ENCODE measurements around the gene MRPL36.
"Not testable (repeated sequence)": the region's sequence is repeated elsewhere in the genome, so short reads cannot be mapped to it uniquely, and the experiment has no call there.

The MRPL36 gene

GRCh38 chr5:1814183-1815020, 14.8 kb upstream of the MRPL36 start:
- no peak for DNase-seq

GRCh38 chr5:1810581-1811101, 11.0 kb upstream of the MRPL36 start:
- no peak for DNase-seq

- no peak for DNase-seq
Measured at GRCh38 chr5:1809416-1810035, 9.9 kb upstream of the MRPL36 start.

- DNase-seq = no peak
Measured at GRCh38 chr5:1808439-1808838, 8.8 kb upstream of the MRPL36 start.

DNA sequence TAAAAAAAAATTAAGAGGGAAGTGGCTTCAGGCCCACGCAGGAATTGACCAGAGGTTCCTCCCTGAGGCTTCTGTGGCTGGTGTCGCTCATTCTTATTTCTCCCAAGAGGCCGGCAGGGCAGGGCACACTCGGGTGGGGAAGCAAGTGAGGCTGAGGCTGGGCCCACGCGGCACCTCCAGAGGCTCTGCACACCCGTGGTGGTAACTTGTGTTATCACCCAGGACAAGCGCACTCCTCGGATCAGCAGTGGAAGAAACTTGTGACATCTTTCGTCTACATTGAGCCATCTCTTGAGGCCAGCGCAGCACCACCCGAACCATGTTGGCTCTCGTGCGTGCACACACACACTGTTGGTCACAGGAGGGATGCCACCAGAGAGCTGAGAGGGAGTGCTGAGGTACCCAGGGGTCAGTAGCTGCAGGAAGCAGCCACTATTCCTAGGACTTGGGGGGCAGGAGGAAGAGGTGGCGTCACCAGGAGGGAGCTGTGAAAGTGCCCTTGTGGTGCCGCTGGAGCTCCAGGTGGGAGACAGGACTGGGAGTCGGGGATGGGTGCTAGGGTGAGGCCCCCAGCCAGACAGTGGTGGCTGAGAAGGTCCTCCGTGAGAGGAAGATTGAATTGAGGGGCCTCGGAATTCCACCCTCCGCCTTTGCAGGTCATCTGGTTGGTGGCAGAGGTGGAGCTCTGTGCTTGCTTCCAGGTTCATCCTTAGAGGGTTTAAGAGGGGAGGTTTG, 8.0 kb upstream of the MRPL36 start:
- no peak for DNase-seq

GRCh38 chr5:1806974-1807373, 7.3 kb upstream of the MRPL36 start:
- DNase-seq = no peak

- DNase-seq = no peak
Measured at GRCh38 chr5:1806199-1806598, 6.6 kb upstream of the MRPL36 start.

- DNase-seq = no peak
Measured at GRCh38 chr5:1805736-1806135, 6.1 kb upstream of the MRPL36 start.

- no peak for DNase-seq
Measured at GRCh38 chr5:1805326-1805725, 5.7 kb upstream of the MRPL36 start.

DNA sequence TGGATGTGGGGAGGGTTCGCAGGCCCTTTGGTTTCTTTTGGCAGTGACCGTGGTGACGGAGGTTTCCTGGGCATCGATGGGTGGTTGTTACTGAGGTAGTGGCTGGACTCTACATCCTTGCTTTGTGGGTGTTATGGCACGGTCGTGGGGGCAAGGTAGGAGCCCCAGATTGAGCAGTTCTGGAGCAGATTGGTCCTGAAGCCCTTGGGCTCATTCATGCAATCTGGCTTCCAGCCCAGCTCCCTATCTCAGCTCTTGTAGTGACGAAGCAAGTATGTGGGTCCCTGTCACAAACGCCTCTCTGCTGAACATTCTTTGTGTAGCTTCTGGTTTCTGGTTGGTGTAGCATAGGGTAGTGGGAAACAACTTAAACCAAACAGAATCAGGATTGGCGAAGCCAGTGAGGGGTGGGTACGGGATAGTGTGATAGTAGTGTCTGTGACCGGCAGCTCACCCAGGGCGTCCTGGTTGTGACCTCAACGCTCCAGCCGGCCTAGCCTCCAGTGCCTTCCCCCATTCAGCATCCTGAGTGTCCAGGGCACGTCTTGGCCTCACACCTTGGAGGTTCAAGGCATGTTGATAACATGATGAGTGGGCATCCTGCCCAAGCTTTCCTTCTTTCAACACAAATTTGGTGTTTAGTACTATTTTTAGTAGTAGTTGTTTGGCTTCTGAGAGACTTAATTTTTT, 4.5 kb upstream of the MRPL36 start:
- DNase-seq = no peak

DNA sequence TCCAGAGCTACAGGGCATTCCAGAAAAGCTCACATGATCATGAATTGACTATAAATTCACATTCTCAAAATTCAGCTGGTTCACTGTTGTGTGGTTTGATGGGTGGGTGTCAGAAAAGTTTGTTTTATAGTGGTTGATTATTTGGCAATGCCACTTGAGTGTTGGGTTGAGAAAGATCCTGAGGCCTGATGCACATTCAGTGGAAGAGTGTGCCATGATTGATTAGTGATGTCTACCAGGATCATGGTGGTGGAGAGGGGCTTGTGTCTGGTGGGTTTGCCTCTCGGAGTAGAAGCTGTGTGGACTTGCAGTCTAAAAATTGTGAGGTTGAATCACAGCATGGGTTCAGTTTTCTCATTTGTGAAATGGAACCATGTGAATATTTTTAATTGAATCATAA, 3.6 kb upstream of the MRPL36 start:
- DNase-seq = no peak

DNA sequence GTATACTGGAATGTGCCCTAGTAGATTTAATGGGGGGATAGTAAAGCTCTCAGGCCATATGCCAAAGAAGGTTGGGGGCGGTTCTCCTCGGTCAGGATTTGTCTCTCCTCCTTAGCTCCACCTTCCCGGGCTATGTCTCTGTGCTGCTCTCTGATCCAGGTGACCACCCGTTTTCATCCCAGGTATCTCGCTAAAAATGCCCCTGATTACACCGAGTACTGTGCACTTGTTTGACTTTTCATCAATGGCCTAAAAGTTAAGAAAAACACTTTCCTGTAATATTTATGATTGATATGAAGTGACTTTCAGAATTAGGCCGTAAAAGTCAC, 2.3 kb upstream of the MRPL36 start:
- no peak for DNase-seq

GRCh38 chr5:1801222-1801966, 1.8 kb upstream of the MRPL36 start, which contains the start of gene NDUFS6:
Gene NDUFS6 (plus strand): TSS chr5:1801407. CDS start chr5:1801418, 11 bp downstream.
- DNase-seq = peak; percentile 72 to 82

- DNase-seq = peak in 1 of 2 donors; percentile 63
Measured at GRCh38 chr5:1800472-1801221, 1.0 kb upstream of the MRPL36 start.

- DNase-seq = peak in 1 of 2 donors; percentile 28
Measured at GRCh38 chr5:1799110-1799601, 481 bp downstream of the MRPL36 start.

DNA sequence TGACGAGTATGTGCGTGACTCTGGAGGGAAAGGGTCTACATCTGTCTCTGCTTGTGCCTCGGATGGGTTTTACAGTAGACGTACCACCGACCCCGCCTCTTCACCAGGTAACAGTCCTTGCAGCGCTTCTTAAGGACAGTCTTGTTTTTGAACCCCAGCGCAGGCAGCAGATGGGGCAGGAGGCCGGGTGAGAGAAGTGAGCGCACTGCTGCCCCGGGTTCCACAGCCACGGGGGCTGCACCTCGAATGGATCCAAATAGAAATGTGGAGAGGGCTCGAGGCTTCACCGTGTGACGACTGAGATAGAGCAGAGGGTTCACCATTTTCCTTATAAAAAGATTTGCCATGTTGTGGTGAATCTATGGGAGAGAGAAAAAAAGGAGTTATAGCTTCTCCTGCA, 1.0 kb downstream of the MRPL36 start:
- not testable (repeated sequence) for DNase-seq

DNA sequence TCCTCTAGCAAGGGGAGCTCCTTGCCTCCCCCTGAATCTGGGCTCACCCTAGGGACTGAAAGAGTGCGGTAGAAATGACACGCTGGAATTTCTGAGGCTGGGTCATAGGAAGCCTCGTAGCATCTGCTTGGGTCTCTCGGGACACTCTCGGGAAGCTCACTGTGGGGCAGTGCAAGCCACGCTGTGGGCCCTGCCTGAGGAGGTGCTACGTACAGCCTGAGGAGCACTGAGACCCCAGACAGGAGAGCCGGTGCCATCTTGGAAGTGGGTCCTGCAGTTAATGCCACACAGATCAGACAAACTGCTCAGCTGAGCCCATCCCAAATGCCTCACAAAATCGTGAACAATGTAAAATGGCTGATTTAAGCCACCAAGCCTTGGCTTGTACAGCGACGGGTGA, 1.8 kb downstream of the MRPL36 start:
- no peak for DNase-seq

DNA sequence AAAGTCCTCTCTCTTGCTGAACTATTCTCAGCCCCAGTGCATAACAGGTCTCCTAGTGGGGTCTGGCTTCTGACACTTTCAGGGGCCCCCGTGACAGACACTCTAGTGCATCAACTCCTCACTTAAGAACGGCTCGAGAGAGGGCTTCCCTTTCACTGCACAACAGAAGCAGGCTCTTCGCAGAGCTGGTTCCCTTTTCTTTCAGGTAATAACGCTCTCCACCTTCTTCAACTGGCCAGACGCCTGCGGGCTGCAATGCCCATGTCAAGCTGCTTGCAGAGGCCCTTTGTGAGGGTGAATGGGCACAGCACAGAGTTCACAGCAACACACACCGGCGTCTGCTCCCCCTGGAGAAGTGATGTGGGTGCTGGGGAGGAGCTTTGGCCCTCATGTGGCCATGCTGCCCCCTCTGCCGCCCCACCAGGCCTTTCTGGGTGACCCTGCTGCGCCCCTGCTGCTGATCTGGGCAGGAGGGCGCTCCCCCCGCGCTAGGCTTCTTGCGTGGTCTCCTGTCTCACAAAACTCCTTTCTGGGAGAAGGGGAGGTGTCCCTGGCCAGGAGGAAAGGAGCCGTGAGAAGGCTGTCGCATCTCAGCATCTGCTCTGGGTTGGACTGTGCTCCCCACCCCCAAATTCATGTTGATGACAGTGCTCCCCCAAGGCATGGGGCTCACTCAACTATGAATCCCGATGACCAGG, 2.4 kb downstream of the MRPL36 start:
- no peak for DNase-seq

- no peak for DNase-seq
Measured at GRCh38 chr5:1796371-1797102, 3.1 kb downstream of the MRPL36 start.

- DNase-seq = no peak
Measured at GRCh38 chr5:1795931-1796330, 3.7 kb downstream of the MRPL36 start.

All from CD4-positive, alpha-beta T cell treated with Interferon alpha-2 for 1 hour (primary cell).